Cerebellar nuclear complex (tissue), 1 donor: Measurements from ENCODE around the gene CCNL2.

Experiments
- DNase-seq, 2 experiments: peaks; one replicate each; lab custom pipeline; 2025; lab: John Stamatoyannopoulos, UW

CCNL2 gene

DNA sequence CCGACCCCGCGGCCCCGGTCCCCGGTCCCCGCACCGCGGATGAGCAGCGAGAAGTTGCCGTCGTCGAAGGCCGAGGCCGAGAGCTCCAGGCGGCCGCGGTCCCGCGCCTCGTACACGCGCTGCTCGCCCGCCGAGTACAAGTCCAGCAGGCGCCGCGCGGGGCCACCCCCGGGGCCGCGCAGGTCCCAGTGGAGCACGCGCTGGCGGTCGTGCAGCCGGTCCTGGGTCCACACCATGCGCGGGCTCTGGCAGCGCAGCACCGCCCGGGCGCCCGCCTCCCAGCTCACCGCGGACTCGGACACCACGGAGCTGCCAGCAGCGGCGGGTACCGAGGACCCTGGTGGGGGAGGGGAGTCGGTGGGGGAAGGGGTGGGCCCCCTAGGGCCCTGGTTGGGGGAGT, 43.7 kb downstream of the CCNL2 start:
- DNase-seq: no peak

- no peak for DNase-seq
Measured at GRCh38 chr1:1354271-1355247, 44.6 kb downstream of the CCNL2 start.

- DNase-seq: no peak
Measured at GRCh38 chr1:1353389-1354151, 45.6 kb downstream of the CCNL2 start.

GRCh38 chr1:1352786-1353388, 46.2 kb downstream of the CCNL2 start:
- no peak for DNase-seq

DNA sequence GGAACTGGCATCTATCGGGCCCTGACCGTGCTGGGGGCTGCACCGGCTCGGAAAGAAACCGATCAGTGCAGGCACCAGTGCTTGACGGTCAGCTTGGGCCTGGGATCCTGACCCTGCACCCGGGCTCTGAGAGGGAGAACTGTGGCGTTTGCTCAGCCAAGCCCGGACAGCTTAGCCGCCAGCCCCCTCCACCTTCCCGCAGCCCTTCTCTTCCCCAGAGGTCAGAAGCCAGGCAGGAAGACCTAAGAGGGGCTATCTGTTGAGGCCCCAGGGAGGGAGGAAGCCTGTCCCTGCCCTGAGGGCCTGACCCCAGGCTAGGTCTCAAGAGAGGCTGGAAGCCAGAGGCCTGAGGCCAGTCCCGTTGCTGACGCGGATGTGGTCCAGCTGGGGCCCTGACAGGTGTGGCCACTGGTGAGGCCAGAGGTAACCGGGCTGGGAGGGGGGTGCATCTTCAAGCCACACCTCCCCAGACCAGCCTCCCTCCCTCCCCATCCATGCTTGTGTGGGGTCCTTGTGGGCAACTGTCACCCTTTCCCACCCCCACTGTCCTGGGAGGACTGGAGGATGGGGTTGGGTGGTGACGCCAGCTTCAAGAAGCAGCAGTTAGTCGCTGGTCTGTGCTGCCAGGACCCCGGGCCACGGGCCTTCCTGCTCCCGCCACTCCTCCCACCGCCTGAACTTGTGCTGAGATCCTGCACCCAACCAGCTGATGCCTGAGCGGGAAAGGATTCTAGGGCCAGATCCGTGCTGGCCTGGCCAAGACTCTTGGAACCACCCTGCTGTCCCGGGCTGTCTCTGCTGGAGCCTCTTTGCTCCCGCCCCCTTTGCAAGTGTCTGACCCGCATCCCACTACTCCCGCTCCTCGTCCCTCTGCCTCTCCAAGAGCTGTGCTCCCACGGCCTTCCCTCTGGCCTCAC, 47.4 kb downstream of the CCNL2 start:
- DNase-seq: no peak

- no peak for DNase-seq
Measured at GRCh38 chr1:1349256-1350012, 49.7 kb downstream of the CCNL2 start, which contains the start of gene DVL1. Gene DVL1, minus strand, starts transcription at chr1:1349418. Its CDS starts 353 bp downstream, at chr1:1349065.

DNA sequence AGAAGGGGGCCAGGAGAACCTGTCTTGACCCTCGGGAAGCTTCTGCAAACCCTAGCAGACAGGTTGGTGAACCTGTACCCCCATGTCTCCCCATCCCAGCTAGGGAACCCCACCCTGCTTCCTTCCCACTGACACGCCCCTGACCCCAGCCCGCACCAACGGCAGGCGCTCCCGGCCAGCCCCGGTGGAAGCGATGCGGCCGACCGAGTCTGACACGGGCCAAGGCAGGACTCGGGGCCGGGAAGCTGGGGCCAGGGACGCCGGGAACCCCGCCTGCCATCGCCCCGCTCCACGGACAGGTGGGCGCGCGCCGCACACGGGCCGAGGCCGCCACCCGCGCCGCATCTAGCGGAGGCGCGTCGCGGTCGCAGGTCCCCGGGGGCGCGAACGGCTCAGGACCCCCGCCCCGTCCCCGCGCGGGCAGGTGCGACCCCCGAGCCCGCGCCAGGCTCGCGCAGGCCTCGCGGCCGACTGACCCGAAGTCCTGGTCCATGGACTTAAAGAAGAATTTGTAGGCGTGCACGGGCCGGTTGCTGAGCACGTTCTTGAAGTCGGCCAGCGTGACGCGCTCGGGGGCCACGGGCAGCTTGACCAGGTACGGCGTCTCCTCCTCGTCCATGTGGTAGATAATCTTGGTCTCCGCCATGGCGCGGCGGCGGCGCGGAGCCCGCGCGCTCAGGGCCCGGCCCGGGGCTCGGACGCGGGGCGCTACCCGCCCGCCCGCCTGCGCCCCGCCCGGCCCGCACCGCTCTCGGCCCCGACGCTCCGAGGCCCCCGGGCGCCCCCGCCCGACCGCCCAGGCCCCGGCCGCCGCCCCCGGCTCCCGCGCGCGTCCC, 50.5 kb downstream of the CCNL2 start:
- no peak for DNase-seq

- no peak for DNase-seq
Measured at GRCh38 chr1:1347663-1348419, 51.3 kb downstream of the CCNL2 start.

- DNase-seq: no peak
Measured at GRCh38 chr1:1347026-1347595, 52.0 kb downstream of the CCNL2 start.

DNA sequence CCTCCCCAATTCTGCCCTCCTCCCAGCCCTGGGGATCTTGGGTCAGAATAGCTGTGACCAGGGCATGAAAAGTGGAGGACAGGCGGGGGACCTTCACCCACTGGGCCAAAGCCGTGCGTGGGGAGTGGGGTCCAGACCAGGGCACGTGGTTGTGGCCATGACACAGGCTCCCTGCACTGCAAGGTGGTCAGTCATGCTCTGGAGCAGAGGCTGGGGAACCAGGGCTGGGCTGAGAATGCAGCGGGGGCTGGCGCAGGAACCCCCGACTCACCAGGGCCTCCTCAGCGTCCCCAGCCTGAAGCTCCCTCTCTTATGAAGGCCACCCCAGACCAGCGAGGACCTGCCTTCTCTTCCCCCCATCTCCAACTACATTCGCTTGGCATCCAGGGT, 52.6 kb downstream of the CCNL2 start:
- DNase-seq: no peak

GRCh38 chr1:1345860-1346500, 53.2 kb downstream of the CCNL2 start:
- no peak for DNase-seq

DNA sequence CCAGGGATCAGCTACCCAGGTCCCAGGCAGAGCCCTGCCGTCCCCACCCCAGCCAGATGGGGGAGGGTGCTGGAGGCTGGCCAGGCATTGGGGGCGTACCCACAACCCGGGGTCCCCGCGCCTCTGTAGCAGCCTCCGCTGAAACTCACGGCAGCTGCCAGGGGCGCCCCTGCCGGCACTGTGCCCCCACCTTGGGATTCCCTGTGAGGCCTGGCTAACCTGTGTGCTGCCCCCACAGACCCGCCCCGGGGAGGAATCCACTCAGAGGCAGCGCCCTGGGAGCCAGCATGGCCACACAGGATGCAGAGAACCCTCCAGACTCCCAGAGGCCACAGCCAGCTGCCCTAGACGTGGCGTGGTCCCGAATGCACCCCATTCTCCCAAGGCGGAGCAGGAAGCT, 53.8 kb downstream of the CCNL2 start:
- no peak for DNase-seq

DNA sequence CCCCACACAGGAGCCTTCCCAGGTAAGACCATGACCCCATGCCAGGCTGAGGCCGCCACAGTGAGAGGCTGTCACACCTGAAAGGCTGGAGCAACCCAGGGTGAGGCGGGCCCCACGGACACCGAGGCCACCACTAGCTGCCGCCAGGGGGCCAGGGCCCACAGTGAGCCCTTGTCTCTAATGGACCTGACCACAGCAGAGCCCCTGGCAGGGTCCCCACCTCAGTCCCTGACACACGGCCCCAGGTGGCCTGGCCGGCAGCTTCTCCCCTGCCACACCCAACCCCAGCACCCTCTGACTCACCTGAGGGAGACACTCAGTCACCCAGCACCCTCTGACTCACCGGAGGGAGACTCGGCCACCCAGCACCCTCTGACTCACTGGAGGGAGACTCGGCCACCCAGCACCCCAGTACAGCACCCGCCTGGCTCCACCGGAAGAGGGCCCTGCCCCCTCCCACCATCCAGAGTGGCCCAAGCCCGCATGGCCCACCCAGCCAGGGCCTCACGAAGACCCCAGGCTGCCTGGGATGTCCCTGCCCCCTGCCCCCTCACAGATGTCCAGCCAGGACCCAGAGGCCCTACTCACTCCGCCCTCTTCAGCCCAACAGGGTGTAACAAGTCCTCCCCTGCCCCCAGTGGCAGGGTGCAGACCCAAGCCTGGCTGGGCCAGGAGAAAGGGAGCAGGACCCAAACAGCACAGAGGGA, 54.3 kb downstream of the CCNL2 start:
- no peak for DNase-seq

DNA sequence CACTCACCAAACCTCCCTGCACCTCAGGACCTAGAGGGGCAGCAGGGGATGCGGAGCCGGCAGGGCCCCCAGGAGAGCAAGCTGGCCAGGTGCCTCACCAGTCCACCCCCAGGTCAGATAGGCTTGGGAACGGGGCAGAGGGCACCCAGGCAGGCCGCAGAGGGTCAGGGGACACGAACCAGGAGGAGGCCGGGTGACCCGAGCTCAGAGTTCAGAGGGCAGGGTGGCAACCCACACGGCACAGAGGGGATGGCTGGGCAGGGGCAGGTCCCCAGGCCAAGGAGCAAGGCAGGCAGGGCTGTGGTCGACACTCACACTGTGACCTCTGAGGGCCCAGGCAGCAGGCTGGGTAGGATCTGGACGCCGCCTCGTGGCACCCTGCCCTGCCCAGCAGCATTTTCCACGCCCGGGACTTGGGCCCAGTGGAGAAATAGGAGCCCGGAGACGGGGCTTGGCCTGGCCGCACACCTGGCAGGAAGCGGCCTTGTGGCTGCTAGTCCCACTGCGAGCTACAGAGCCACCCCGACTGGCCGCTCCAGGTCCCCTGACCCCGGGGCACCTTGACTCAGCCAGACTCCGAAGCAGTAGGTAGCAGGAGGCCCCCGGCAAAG, 55.2 kb downstream of the CCNL2 start:
- DNase-seq: no peak

GRCh38 chr1:1342584-1343115, 56.5 kb downstream of the CCNL2 start:
- no peak for DNase-seq

GRCh38 chr1:1342061-1342562, 57.0 kb downstream of the CCNL2 start:
- no peak for DNase-seq
